M059J (cell line): ENCODE data around the gene LNP1. TPM values are rescaled to one million over a fixed set of nuclear protein-coding genes. Genes with fewer than 3 reads are reported as not detected.
A peak's percentile ranks its signal among the peaks of the same experiment; 100 is the strongest.
"Not testable (repeated sequence)": the region's sequence is repeated elsewhere in the genome, so short reads cannot be mapped to it uniquely, and the experiment has no call there.

ENCODE experiments used
- DNase-seq: peaks from one replicate; pipeline ENCODE4 v3.0.0-alpha.2; 2012; ENCODE audit warnings: low read depth
- total RNA-seq: library from RNA; depleted of rRNA; stranded (reverse); fragments of >200 nt; shearing (Covaris generic); gene quantifications from 2 replicates; pipeline ENCODE4 v1.2.3, GENCODE V29; 2014

Gene LNP1
- total RNA-seq, 1 experiment from 2014 or later: 11.2 TPM

- DNase-seq: no peak
These were observed 27.9 kb downstream of the LNP1 start for GRCh38 chr3:100429187-100429716.

- no peak for DNase-seq
These were observed 35.6 kb downstream of the LNP1 start for GRCh38 chr3:100436951-100437350.

- no peak for DNase-seq
These were observed 36.6 kb downstream of the LNP1 start for GRCh38 chr3:100437721-100438622.

- DNase-seq: no peak
These were observed 37.3 kb downstream of the LNP1 start for GRCh38 chr3:100438623-100438974.

- DNase-seq: no peak
These were observed 39.6 kb downstream of the LNP1 start for GRCh38 chr3:100440895-100441294.

- no peak for DNase-seq
These were observed 42.4 kb downstream of the LNP1 start for GRCh38 chr3:100443690-100444089.

GRCh38 chr3:100447067-100447466, 45.7 kb downstream of the LNP1 start:
- not testable (repeated sequence) for DNase-seq

- DNase-seq: no peak
These were observed 46.7 kb downstream of the LNP1 start for GRCh38 chr3:100448079-100448478.

GRCh38 chr3:100449214-100449613, 47.9 kb downstream of the LNP1 start:
- DNase-seq: no peak

- no peak for DNase-seq
These were observed 53.3 kb downstream of the LNP1 start for GRCh38 chr3:100454677-100455076.

GRCh38 chr3:100455841-100456550, 54.7 kb downstream of the LNP1 start:
- no peak for DNase-seq

- DNase-seq: no peak
These were observed 55.4 kb downstream of the LNP1 start for GRCh38 chr3:100456745-100457144.

GRCh38 chr3:100457811-100458210, 56.5 kb downstream of the LNP1 start:
- no peak for DNase-seq

- no peak for DNase-seq
These were observed 57.5 kb downstream of the LNP1 start for GRCh38 chr3:100458814-100459213.

GRCh38 chr3:100463002-100463401, 61.7 kb downstream of the LNP1 start:
- peak; percentile 82 for DNase-seq

- DNase-seq: peak; percentile 7
These were observed 62.4 kb downstream of the LNP1 start for GRCh38 chr3:100463646-100464155.

- DNase-seq: peak; percentile 49
These were observed 64.8 kb downstream of the LNP1 start for GRCh38 chr3:100465892-100466777.

GRCh38 chr3:100467133-100467532, 65.8 kb downstream of the LNP1 start:
- no peak for DNase-seq

GRCh38 chr3:100468676-100469075, 67.3 kb downstream of the LNP1 start:
- DNase-seq: no peak

- no peak for DNase-seq
These were observed 69.6 kb downstream of the LNP1 start for GRCh38 chr3:100470951-100471350.

GRCh38 chr3:100471444-100471843, 70.1 kb downstream of the LNP1 start:
- no peak for DNase-seq
